AG08395 (cell line): ENCODE results near the gene PRG2.

Experiments used
- DNase-seq: peaks from one replicate; pipeline ENCODE4 v3.0.0; 2012; ENCODE audit warnings: mixed read lengths, low spot score

Gene PRG2

GRCh38 chr11:57390535-57390934, at the start of gene PRG2:
Gene PRG2, minus strand, starts transcription at chr11:57390650. Its CDS starts 706 bp downstream, at chr11:57389944.
- no peak for DNase-seq

GRCh38 chr11:57439786-57440185, 49.3 kb upstream of the PRG2 start:
- DNase-seq = no peak

GRCh38 chr11:57438345-57439285, 48.2 kb upstream of the PRG2 start:
- DNase-seq = no peak

- no peak for DNase-seq
Observed at GRCh38 chr11:57436031-57436430, 45.6 kb upstream of the PRG2 start.

GRCh38 chr11:57434640-57435546, 44.4 kb upstream of the PRG2 start:
- DNase-seq = peak; percentile 92

GRCh38 chr11:57432714-57433163, 42.3 kb upstream of the PRG2 start:
- peak; percentile 21 for DNase-seq

GRCh38 chr11:57432149-57432561, 41.7 kb upstream of the PRG2 start:
- DNase-seq = no peak

- DNase-seq = no peak
Observed at GRCh38 chr11:57430952-57431351, 40.5 kb upstream of the PRG2 start.

- no peak for DNase-seq
Observed at GRCh38 chr11:57429946-57430345, 39.5 kb upstream of the PRG2 start.

- DNase-seq = no peak
Observed at GRCh38 chr11:57428643-57429042, 38.2 kb upstream of the PRG2 start.

- peak; percentile 62 for DNase-seq
Observed at GRCh38 chr11:57427727-57428082, 37.3 kb upstream of the PRG2 start.

GRCh38 chr11:57426929-57427726, 36.7 kb upstream of the PRG2 start, which contains the start of gene SLC43A3:
Gene SLC43A3, minus strand, starts transcription at chr11:57427121. Its CDS starts 949 bp downstream, at chr11:57426172.
- DNase-seq = peak; percentile 85

- no peak for DNase-seq
Observed at GRCh38 chr11:57426439-57426928, 36.0 kb upstream of the PRG2 start.

- peak; percentile 55 for DNase-seq
Observed at GRCh38 chr11:57425565-57426438, 35.4 kb upstream of the PRG2 start.

- peak; percentile 63 for DNase-seq
Observed at GRCh38 chr11:57424792-57425564, 34.5 kb upstream of the PRG2 start.

- no peak for DNase-seq
Observed at GRCh38 chr11:57424137-57424791, 33.8 kb upstream of the PRG2 start.

GRCh38 chr11:57422669-57423068, 32.2 kb upstream of the PRG2 start:
- no peak for DNase-seq

GRCh38 chr11:57421805-57422204, 31.4 kb upstream of the PRG2 start:
- DNase-seq = no peak

GRCh38 chr11:57421066-57421465, 30.6 kb upstream of the PRG2 start:
- DNase-seq = no peak
